Posterior cingulate gyrus (tissue), 11 donors: ENCODE data around the gene WFDC6.
"Not testable (repeated sequence)": the region's sequence is repeated elsewhere in the genome, so short reads cannot be mapped to it uniquely, and the experiment has no call there.

Experiments used
- DNase-seq, 10 donors: peaks; one replicate each; pipeline versions ENCODE4 v3.0.0 to v3.0.0-alpha.2; 2020 to 2021; ENCODE audit warnings: mixed read lengths in 3 of 10
- intact Hi-C: fragments of 100-400 bp; cut with DNase I; formaldehyde crosslinking; loops from one replicate; pipeline ENCODE4 v1.15.1; 2023

Gene WFDC6

GRCh38 chr20:45539382-45539781, at the start of gene WFDC6:
WFDC6 (minus strand) TSS chr20:45539482; CDS start chr20:45539407, 75 bp downstream.
- DNase-seq: no peak
- intact Hi-C loops: no loop called here

- DNase-seq: no peak
- intact Hi-C loops: no loop called here
Observed at GRCh38 chr20:45588800-45589199, 49.5 kb upstream of the WFDC6 start.

GRCh38 chr20:45585986-45586385, 46.7 kb upstream of the WFDC6 start:
- intact Hi-C loops, DNase-seq: not testable (repeated sequence)

GRCh38 chr20:45584294-45584693, 45.0 kb upstream of the WFDC6 start:
- DNase-seq, intact Hi-C loops: not testable (repeated sequence)

- intact Hi-C loops: no loop called here
- DNase-seq: no peak
Observed at GRCh38 chr20:45583502-45583901, 44.2 kb upstream of the WFDC6 start.

- DNase-seq: no peak
- intact Hi-C loops: no loop called here
Observed at GRCh38 chr20:45581702-45582101, 42.4 kb upstream of the WFDC6 start.

GRCh38 chr20:45579184-45579583, 39.9 kb upstream of the WFDC6 start, which contains the start of gene WFDC8:
WFDC8 (minus strand) TSS chr20:45579284; CDS start chr20:45579247, 37 bp downstream.
- DNase-seq: no peak
- intact Hi-C loops: no loop called here

- intact Hi-C loops: no loop called here
- DNase-seq: no peak
Observed at GRCh38 chr20:45578231-45578630, 38.9 kb upstream of the WFDC6 start.

- intact Hi-C loops: no loop called here
- no peak for DNase-seq
Observed at GRCh38 chr20:45576995-45577394, 37.7 kb upstream of the WFDC6 start.

GRCh38 chr20:45575931-45576330, 36.6 kb upstream of the WFDC6 start:
- intact Hi-C loops: no loop called here
- no peak for DNase-seq

- DNase-seq, intact Hi-C loops: not testable (repeated sequence)
Observed at GRCh38 chr20:45569650-45570049, 30.4 kb upstream of the WFDC6 start.

GRCh38 chr20:45564760-45565276, 25.5 kb upstream of the WFDC6 start:
- intact Hi-C loops: no loop called here

GRCh38 chr20:45555198-45555597, 15.9 kb upstream of the WFDC6 start:
- no peak for DNase-seq
- intact Hi-C loops: no loop called here

More at GRCh38 chr20:45564760-45565276, 25.5 kb upstream of the WFDC6 start:
- DNase-seq: no peak

- DNase-seq: no peak
- intact Hi-C loops: no loop called here
Observed at GRCh38 chr20:45552456-45552855, 13.2 kb upstream of the WFDC6 start.

- intact Hi-C loops: no loop called here
- no peak for DNase-seq
Observed at GRCh38 chr20:45550765-45551164, 11.5 kb upstream of the WFDC6 start.

GRCh38 chr20:45548410-45548809, 9.1 kb upstream of the WFDC6 start:
- DNase-seq: no peak
- intact Hi-C loops: no loop called here

GRCh38 chr20:45547206-45547770, 8.0 kb upstream of the WFDC6 start, which contains the start of gene EPPIN:
EPPIN (minus strand) TSS chr20:45547401; CDS start chr20:45547357, 44 bp downstream.
- intact Hi-C loops: no loop called here

GRCh38 chr20:45545754-45546453, 6.6 kb upstream of the WFDC6 start:
- intact Hi-C loops: loop anchor here (1.0 kb wide), 1 partner anchor 225 kb away; no protein-coding TSS in a partner anchor
- DNase-seq: no peak

More at GRCh38 chr20:45547206-45547770, 8.0 kb upstream of the WFDC6 start, which contains the start of gene EPPIN:
- DNase-seq: no peak

GRCh38 chr20:45545351-45545750, 6.1 kb upstream of the WFDC6 start:
- intact Hi-C loops: no loop called here
- DNase-seq: no peak

GRCh38 chr20:45538209-45538799, 978 bp downstream of the WFDC6 start:
- DNase-seq: no peak
- intact Hi-C loops: no loop called here

GRCh38 chr20:45527294-45527693, 12.0 kb downstream of the WFDC6 start:
- intact Hi-C loops: no loop called here
- DNase-seq: no peak
